SK-N-MC (cell line): Measurements from ENCODE around the gene AQP2.

Experiments
- EZH2 ChIP-seq: fragments of 200-600 bp; sonication (generic); IDR thresholded peaks from one replicate; pipeline ENCODE4 v1.6.1; 2017; ENCODE audit warnings: antibody characterized with exemption
- POLR2AphosphoS5 ChIP-seq: IDR thresholded peaks from 2 replicates; pipeline ENCODE4 v1.6.1; 2012; ENCODE audit warnings: mild to moderate bottlenecking, low read depth, low read length, borderline replicate concordance

GRCh38 chr12:50006280-50006679, 55.7 kb downstream of the AQP2 start:
- no peak for TF ChIP-seq POLR2AphosphoS5
- no peak for TF ChIP-seq EZH2
